HuH-7.5 (cell line): ENCODE results near the gene BEST3.
"Not testable (repeated sequence)": the region's sequence is repeated elsewhere in the genome, so short reads cannot be mapped to it uniquely, and the experiment has no call there.

Source experiments
- DNase-seq: peaks from one replicate; pipeline ENCODE4 v3.0.0; 2011; ENCODE audit warnings: low spot score

The BEST3 gene

GRCh38 chr12:69648476-69648875, 50.6 kb downstream of the BEST3 start:
- DNase-seq, result no peak

GRCh38 chr12:69647178-69647577, 51.9 kb downstream of the BEST3 start:
- no peak for DNase-seq

- no peak for DNase-seq
These were observed 54.1 kb downstream of the BEST3 start for GRCh38 chr12:69645031-69645430.

GRCh38 chr12:69644511-69644910, 54.6 kb downstream of the BEST3 start:
- DNase-seq, result no peak

- DNase-seq, result no peak
These were observed 56.6 kb downstream of the BEST3 start for GRCh38 chr12:69642531-69642930.

GRCh38 chr12:69641546-69641945, 57.6 kb downstream of the BEST3 start:
- no peak for DNase-seq

GRCh38 chr12:69639400-69640016, 59.6 kb downstream of the BEST3 start:
- DNase-seq, result peak; percentile 75

GRCh38 chr12:69633061-69633460, 66.0 kb downstream of the BEST3 start:
- no peak for DNase-seq

GRCh38 chr12:69630191-69630590, 68.9 kb downstream of the BEST3 start:
- peak; percentile 47 for DNase-seq

- DNase-seq, result no peak
These were observed 71.6 kb downstream of the BEST3 start for GRCh38 chr12:69627501-69627900.

GRCh38 chr12:69623970-69624369, 75.1 kb downstream of the BEST3 start:
- no peak for DNase-seq

GRCh38 chr12:69621551-69621950, 77.6 kb downstream of the BEST3 start:
- no peak for DNase-seq

GRCh38 chr12:69620921-69621320, 78.2 kb downstream of the BEST3 start:
- DNase-seq, result no peak

GRCh38 chr12:69620077-69620476, 79.0 kb downstream of the BEST3 start:
- DNase-seq, result no peak

- DNase-seq, result no peak
These were observed 80.1 kb downstream of the BEST3 start for GRCh38 chr12:69619050-69619449.

GRCh38 chr12:69616025-69616424, 83.1 kb downstream of the BEST3 start:
- DNase-seq, result no peak

GRCh38 chr12:69613351-69613750, 85.8 kb downstream of the BEST3 start:
- no peak for DNase-seq

- no peak for DNase-seq
These were observed 88.4 kb downstream of the BEST3 start, which contains the start of gene LRRC10 for GRCh38 chr12:69610729-69611128. Gene LRRC10, minus strand, starts transcription at chr12:69610907. Its CDS starts 69 bp downstream, at chr12:69610838.

- no peak for DNase-seq
These were observed 89.0 kb downstream of the BEST3 start for GRCh38 chr12:69610126-69610525.

- no peak for DNase-seq
These were observed 91.0 kb downstream of the BEST3 start for GRCh38 chr12:69608114-69608513.

GRCh38 chr12:69604275-69604674, 94.8 kb downstream of the BEST3 start:
- not testable (repeated sequence) for DNase-seq
